Stimulated activated CD8-positive, alpha-beta memory T cell treated with anti-CD3 and anti-CD28 coated beads, Interleukin-4, amount 100 ng/mL, for 4 hours (primary cell): ENCODE results near the gene N4BP2L2.

Experiments used
- DNase-seq, 2 donors: peaks; one replicate each; pipeline ENCODE4 v3.0.0-alpha.2; 2020; ENCODE audit warnings: low read depth in 2 of 2, low spot score in 1 of 2

Gene N4BP2L2

GRCh38 chr13:32426990-32427851 is 111.4 kb downstream of the N4BP2L2 start:
- DNase-seq = peak in 1 of 2 donors; percentile 32

DNA sequence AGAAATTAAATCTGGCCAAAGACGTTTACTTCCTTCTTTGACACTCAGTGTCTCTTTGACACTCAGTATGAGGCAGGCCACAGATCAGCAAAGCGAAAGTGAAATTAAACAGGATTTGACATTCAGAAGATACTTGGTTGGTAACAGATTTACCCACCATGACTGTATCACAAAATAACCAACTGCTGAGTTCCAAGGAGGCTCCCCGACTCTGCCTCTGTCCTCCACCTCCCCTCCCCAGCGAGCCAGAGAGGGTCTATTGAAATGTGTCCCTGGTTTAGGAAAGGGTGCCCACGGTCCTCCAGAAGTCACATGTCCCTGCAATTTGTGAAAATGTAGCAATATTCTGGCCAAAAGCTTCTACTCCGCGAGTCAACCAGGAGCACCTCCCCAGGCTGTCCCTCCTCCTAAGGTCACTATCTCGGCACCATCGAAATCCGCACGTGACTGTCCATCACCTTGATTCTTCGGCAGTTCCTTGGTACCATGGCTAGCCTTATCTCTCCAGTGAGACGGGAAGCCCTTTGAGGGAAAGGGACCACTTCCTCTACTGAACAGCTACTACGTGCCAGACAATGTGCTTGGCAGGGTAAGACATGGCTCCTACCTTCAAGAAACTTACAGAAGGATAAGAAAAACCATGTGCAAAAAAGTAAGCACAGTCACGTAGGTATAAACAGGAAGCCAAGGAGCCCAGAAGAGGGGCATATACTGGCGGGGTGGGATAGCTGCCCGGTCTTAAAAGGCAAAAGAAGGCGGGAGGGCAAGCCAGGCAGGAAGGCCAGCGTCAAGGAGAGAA is 112.2 kb downstream of the N4BP2L2 start:
- DNase-seq = no peak

- DNase-seq = no peak
Observed at GRCh38 chr13:32425158-32425557, 113.4 kb downstream of the N4BP2L2 start.

DNA sequence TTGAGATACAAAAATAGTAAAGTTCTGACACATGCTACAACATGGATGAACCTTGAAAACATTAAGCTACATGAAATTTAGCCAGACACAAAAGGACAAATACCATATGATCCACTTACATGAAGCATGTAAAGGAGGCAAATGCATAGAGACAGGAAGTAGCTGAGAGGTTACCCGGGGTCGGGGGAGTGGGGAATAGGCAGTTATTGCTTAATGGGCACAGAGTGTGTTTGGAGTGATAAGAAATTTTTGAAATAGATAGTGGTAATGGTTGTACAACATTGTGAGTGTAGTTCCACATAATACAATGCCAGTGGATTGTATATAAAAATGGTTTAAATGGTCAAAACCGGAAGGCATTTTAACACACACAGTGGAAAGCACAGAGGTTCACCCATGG is 115.0 kb downstream of the N4BP2L2 start:
- no peak for DNase-seq

DNA sequence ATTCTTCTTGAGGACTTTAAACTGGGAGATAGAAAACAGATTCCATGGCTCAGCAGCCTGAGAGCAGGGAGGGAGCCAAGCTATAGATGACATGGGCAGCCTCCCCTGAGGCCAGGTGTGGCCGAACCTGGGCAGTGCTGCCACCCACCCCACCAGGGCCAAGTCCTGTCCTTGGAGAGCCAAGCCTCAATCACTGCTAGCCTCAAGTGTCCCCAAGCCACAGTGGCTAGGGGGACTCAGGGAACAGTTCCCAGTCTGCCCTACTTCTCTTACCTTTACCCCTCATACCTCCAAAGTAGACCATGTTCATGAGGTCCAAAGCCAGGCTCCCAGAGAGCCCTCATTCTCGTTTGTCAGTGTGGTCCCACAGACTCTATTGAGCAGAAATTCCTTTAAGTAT is 118.7 kb downstream of the N4BP2L2 start:
- DNase-seq = no peak

GRCh38 chr13:32417995-32418394 is 120.6 kb downstream of the N4BP2L2 start:
- DNase-seq = no peak

DNA sequence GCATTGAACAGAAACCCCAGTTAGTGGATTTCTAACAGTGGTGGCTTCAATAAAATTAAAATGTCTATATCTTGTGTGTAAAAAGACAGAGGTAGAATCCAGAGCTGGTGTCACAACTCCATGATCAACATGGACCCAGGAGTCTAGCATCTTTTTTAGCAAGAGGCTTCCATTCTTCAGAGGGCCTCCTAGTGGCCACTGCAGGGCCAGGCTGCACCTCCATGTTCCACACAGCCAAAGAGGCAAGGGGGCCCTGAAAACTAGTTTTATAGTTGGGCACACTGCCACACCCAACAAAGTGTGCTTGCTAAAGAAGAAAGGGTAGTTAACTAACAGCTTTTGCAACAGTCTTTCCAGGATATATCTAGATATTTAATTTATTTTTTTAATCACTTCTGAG is 123.6 kb downstream of the N4BP2L2 start:
- DNase-seq = no peak

GRCh38 chr13:32414580-32414979 is 124.0 kb downstream of the N4BP2L2 start:
- DNase-seq = no peak

DNA sequence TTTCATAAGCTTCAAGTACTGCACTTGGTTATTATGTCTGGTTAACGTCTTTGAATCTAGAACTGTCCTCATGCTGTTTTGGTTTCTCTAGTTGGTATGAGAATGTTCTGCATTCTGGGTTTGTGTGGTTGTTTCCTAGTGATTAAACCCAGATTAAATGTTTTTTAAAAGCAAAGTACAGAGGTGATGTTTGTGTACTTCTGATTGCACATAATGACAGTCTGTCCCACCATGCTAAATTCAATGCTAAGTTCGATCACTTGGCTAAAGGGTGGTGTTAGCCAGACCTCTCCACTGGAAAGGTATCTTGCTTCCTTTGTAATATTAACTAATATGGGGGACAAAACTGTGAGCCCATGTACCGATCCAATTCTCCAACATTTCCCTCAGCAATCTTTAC is 125.3 kb downstream of the N4BP2L2 start:
- DNase-seq = no peak

GRCh38 chr13:32409561-32410421 is 128.8 kb downstream of the N4BP2L2 start:
- no peak for DNase-seq

GRCh38 chr13:32409001-32409313 is 129.6 kb downstream of the N4BP2L2 start:
- DNase-seq = no peak

DNA sequence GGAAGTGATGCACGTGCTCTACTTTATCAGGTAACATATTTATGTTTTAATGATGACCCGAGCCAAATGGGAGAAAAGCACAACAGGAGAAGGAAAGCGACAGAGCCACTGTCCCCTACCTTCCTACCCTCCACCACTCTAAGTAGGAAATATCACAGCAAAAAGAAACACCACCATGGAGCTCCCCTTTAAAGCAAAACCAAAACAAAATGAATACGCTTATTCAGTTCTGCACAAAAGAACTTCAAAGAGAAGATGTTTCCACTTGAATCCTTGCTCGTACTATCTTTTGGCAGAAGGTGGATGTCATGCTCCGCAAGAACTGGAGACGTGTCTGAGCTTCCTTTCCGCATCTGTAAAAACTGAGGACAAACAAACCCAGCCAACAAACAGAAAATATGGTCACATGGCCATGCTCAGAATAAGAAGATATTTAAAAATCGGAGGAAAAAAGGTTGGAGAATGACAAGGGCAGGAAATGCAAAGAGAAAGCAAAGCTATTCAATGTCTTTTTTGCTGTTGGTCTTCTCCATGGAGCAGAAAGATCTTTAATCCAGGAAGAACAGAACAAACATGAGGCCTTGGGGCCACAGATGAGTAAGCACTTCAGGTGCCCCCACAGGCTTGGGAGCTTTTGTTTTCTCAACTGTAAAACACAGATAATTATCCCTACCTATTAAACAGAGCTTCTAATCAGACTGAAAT is 130.1 kb downstream of the N4BP2L2 start:
- no peak for DNase-seq

DNA sequence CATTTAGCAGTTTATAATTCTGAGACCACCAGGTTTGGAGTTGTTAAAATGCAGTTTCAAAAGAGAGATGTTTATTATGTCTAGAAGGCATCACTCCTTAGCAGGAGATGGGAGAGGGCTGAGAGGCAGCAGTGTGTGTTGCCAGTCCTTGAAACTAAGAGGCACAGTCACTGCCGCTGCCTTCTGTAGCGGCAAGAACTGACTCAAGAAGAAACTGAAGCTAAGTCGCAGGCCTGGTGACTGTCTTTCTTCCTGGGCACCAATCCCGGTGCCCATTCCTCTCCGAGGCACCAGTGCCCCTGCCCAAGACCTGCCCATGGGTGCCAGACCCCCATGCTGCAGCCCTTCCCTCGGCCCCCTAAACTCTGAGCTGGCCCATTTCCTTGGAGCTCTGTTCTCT is 130.7 kb downstream of the N4BP2L2 start:
- no peak for DNase-seq

- DNase-seq = no peak
Observed at GRCh38 chr13:32403108-32403507, 135.5 kb downstream of the N4BP2L2 start.

DNA sequence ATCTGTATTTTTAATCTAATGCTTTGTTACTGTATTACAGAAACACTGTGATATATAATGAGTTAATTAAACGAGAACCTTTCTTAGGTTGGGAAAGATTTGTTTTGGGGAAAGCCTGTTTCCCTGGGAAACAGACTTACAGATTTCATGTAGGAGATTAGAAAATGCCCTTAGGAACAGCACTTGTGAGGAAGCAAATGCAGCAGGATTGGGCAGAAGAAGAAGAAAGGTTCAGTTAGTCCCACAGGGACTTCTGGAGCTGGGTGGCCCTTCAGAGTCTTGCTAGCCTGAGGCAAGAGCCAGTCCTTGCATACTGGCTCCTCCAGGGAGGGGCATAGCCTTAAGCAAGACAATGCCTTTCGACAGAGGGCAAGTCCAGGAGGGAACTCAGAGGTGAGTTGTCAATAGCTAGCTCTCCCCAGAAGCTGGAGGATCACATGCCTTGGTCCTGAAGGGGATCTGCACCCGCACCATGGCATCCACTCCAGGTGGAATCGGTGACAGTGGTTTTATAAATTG is 147.4 kb downstream of the N4BP2L2 start:
- no peak for DNase-seq

DNA sequence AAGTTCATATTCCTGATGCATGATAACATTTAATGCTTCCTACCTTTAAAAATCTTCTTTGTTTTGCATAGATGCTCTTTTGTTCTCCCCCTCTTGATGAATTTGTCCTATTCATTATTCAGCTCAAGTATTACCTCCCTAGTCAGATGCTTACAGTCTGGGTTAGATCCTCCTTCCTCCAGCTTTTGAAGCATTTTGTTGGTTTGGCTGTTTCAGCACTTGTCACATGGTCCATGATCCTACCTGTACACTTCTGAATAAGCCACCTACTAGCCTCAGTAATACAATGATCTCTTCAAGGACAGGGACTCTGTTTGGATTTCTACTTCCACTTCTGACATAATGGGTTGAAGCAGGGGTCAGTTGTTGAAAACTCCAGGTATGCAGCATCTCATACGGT is 148.1 kb downstream of the N4BP2L2 start:
- DNase-seq = no peak

DNA sequence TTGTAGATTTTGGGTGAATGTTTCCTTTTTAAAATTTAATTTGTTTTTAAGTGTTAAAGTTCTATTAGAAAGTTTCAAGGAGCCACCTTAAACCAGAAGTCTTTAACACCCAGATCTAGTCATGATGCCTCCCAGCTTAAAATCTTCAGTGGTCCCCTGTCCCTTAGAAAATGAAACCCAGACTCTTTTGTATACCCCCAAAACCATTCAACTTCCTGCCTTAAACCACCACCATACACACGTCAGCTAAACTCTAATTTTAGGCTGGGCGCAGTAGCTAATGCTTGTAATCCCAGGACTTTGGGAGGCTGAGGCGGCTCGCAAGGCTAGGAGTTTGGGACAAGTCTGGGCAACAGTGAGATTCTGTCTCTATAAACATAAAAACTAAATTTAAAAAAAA is 148.5 kb downstream of the N4BP2L2 start:
- no peak for DNase-seq

GRCh38 chr13:32385410-32385809 is 153.2 kb downstream of the N4BP2L2 start:
- no peak for DNase-seq

DNA sequence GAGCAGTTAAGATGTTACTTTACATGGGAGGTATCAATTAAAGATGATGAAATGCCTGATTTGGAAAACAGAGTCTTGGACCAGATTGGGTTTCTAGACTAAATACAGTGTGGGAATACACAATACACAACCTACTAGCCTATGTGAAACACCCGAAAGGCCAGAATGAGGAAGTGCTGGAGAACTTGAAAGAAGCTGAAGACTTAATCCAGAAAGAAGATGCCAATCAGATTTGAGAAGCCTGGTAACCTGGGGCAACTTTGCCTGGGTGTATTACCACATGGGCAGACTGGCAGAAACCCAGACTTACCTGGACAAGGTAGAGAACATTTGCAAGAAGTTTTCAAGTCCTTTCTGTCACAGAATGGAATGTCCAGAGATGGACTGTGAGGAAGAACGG is 153.9 kb downstream of the N4BP2L2 start:
- no peak for DNase-seq

DNA sequence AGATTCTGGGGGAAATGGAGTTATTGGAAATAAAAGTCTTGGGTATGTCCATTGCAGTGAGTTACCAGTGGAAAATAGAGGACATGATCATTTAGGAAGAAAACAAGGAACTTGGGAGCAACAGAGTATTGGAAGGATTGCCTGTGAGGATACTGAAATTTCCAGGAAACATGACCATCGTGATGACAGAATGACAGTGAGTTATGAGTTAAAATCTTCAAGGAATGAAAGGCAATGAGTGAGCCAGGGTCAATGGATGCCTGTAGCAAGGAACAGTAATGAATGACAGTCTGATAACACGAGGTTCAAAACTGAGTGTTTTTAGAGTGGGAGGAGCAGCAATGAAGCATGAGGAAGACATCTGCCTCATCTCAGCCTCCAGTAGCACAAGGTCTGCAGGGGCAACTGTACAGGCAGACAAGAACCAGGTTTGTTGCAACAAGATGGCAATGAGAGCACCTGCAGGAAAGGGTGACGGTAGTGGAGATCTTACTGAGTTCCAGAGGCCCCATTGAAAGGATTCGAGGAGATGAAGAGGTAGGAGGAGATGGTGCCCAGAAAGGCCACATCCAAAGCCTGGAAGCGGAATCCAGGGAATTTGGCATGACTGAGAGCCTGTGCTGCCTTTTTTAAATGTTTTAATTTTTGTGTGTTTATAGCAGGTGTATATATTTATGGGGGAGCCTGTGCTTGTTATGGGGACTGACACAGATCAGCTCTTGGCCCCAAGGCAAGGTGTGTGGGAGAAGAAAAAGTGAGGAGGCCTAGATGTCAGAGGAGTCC is 154.6 kb downstream of the N4BP2L2 start:
- no peak for DNase-seq
